HEK293 (cell line): ENCODE measurements around the gene FARSA.
"Not testable (repeated sequence)": the region's sequence is repeated elsewhere in the genome, so short reads cannot be mapped to it uniquely, and the experiment has no call there.

Experiments
- TF ChIP-seq, protein P1 (sequence below): fragments of 450-650 bp; formaldehyde crosslinking; IDR thresholded peaks from 2 replicates; pipeline ENCODE4 v1.5.1; 2016; ENCODE audit warnings: missing biosample characterization, missing genetic modification characterization
- TF ChIP-seq, protein P2 (sequence below): fragments of 450-650 bp; formaldehyde crosslinking; IDR thresholded peaks from 2 replicates; pipeline ENCODE4 v1.5.0; 2017; ENCODE audit warnings: missing biosample characterization, missing genetic modification characterization, borderline replicate concordance
- TF ChIP-seq, protein P3 (sequence below): fragments of 450-650 bp; formaldehyde crosslinking; IDR thresholded peaks from 2 replicates; pipeline ENCODE4 v1.5.1; 2016; ENCODE audit warnings: missing biosample characterization, missing genetic modification characterization

DNA sequence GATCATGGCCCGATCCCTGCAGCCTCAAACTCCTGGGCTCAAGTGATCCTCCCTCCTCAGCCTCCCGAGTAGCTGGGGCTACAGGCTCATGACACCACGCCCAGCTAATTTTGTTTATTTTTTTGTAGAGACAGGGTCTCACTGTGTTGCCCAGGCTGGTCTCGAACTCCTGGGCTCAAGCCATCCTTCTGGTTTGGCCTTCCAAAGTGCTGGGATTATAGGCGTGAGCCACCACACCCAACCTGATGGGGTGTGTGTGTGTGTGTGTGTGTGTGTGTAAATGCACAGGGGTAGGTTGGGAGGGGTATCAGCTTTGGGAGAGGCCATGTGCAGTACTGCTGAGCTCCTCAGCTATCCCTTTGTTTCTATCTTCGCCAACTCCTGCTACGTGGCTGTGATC lies 42.6 kb upstream of the FARSA start:
- TF ChIP-seq, protein P1, sequence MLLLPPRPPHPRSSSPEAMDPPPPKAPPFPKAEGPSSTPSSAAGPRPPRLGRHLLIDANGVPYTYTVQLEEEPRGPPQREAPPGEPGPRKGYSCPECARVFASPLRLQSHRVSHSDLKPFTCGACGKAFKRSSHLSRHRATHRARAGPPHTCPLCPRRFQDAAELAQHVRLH (tag by site-specific recombination) = not testable (repeated sequence)
- TF ChIP-seq, protein P2, sequence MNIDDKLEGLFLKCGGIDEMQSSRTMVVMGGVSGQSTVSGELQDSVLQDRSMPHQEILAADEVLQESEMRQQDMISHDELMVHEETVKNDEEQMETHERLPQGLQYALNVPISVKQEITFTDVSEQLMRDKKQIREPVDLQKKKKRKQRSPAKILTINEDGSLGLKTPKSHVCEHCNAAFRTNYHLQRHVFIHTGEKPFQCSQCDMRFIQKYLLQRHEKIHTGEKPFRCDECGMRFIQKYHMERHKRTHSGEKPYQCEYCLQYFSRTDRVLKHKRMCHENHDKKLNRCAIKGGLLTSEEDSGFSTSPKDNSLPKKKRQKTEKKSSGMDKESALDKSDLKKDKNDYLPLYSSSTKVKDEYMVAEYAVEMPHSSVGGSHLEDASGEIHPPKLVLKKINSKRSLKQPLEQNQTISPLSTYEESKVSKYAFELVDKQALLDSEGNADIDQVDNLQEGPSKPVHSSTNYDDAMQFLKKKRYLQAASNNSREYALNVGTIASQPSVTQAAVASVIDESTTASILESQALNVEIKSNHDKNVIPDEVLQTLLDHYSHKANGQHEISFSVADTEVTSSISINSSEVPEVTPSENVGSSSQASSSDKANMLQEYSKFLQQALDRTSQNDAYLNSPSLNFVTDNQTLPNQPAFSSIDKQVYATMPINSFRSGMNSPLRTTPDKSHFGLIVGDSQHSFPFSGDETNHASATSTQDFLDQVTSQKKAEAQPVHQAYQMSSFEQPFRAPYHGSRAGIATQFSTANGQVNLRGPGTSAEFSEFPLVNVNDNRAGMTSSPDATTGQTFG (tag by site-specific recombination) = not testable (repeated sequence)
- TF ChIP-seq, protein P3, sequence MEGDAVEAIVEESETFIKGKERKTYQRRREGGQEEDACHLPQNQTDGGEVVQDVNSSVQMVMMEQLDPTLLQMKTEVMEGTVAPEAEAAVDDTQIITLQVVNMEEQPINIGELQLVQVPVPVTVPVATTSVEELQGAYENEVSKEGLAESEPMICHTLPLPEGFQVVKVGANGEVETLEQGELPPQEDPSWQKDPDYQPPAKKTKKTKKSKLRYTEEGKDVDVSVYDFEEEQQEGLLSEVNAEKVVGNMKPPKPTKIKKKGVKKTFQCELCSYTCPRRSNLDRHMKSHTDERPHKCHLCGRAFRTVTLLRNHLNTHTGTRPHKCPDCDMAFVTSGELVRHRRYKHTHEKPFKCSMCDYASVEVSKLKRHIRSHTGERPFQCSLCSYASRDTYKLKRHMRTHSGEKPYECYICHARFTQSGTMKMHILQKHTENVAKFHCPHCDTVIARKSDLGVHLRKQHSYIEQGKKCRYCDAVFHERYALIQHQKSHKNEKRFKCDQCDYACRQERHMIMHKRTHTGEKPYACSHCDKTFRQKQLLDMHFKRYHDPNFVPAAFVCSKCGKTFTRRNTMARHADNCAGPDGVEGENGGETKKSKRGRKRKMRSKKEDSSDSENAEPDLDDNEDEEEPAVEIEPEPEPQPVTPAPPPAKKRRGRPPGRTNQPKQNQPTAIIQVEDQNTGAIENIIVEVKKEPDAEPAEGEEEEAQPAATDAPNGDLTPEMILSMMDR (tag by site-specific recombination) = not testable (repeated sequence)
